ENCODE results near the gene RGS12. TPM values are rescaled to one million over a fixed set of nuclear protein-coding genes. Genes with fewer than 3 reads are reported as not detected.

The RGS12 gene
- total RNA-seq, 1 experiment from 2014 or later = 16.9 TPM

GRCh38 chr4:3339577-3339976, 46.8 kb downstream of the RGS12 start:
- Histone ChIP-seq H2BK20ac (ENCODE audit: low read depth, low read length, poor library complexity, severe bottlenecking) (no peak overlapping the region), H3K14ac (ENCODE audit: insufficient read depth, low read length) (no peak overlapping the region), H4K20me1 (ENCODE audit: control insufficient read depth, insufficient read depth, insufficient read length) (no peaks in the 10 kb centered on the region), H2AK5ac (ENCODE audit: insufficient read length, low read length) (no peak overlapping the region), H3K18ac (ENCODE audit: insufficient read length, low read depth, low read length) (no peak overlapping the region), H2BK120ac (ENCODE audit: low read depth, low read length, poor library complexity, severe bottlenecking) (no peak overlapping the region), H4K91ac (ENCODE audit: insufficient read length, low read depth, low read length) (peak overlapping the region; percentile 39), H4K8ac (replicated peaks; ENCODE audit: insufficient read length, low read depth, low read length) (no peak overlapping the region), H3K56ac (ENCODE audit: insufficient read length, low read depth, low read length) (no peak overlapping the region), H3K23me2 (ENCODE audit: insufficient read length, low read depth, low read length, poor library complexity, severe bottlenecking) (no peaks in the 10 kb centered on the region), H3K23ac (ENCODE audit: insufficient read length, low read depth, low read length) (no peak overlapping the region), H3T11ph (ENCODE audit: low read length) (no peak overlapping the region), H2BK15ac (ENCODE audit: low read depth, low read length) (no peak overlapping the region), H3K9ac (ENCODE audit: extremely low read depth, insufficient read length, low read length) (no peak overlapping the region), H3K27me3 (ENCODE audit: insufficient read depth, low read length) (no peaks in the 10 kb centered on the region), H3K27ac (ENCODE audit: insufficient read length, low read depth, low read length) (no peak overlapping the region), H3K4ac (ENCODE audit: low read depth, low read length) (no peak overlapping the region), H2BK5ac (ENCODE audit: insufficient read length, low read length) (no peak overlapping the region), H2BK12ac (ENCODE audit: insufficient read length, low read depth, low read length) (no peak overlapping the region), H4K5ac (ENCODE audit: insufficient read length, low read depth, low read length) (no peak overlapping the region), H3K4me2 (ENCODE audit: insufficient read depth, insufficient read length, low read length) (no peak overlapping the region), H3K9me3 (ENCODE audit: control insufficient read depth, low read depth, low read length) (no peaks in the 10 kb centered on the region), H3K4me1 (ENCODE audit: insufficient read depth, low read length) (0 out of 2 replicates have a peak, but pooled peaks cover 2% of the 10 kb centered on the region), H3K79me2 (ENCODE audit: insufficient read depth, low read length) (no peaks in the 10 kb centered on the region), H3K79me1 (ENCODE audit: insufficient read depth, low read depth, low read length, poor library complexity, severe bottlenecking) (no peaks in the 10 kb centered on the region), H2AFZ (ENCODE audit: low read length) (no peak overlapping the region)
- Mint-ChIP-seq H3K9me3 (no peaks in the 10 kb centered on the region; a peak in 1 of 5 replicates), H3K36me3 (ENCODE audit: insufficient read depth in 1 of 3, low read depth in 3 of 3) (peaks cover 0 to 4% (median 2%) of the 10 kb centered on the region in 3 experiments; a peak in 2 of 7 replicates), H3K27me3 (ENCODE audit: low read depth) (no peaks in the 10 kb centered on the region; the same call in 1 of the 2 replicates), H3K4me1 (peaks cover 8 to 17% of the 10 kb centered on the region in 2 experiments), H3K27ac (peak overlapping the region in 1 of 3 experiments; percentile 32; a peak in 1 of 7 replicates), H3K4me3 (no peak overlapping the region)
- no peak for DNase-seq
- WGBS (ENCODE audit: extremely low coverage, insufficient read length, low lambda C conversion rate) = no CpG with 5 or more reads among the region's 3 CpGs
- TF ChIP-seq CTCF (conservative IDR thresholded peaks at IDR 0.05) = no peak

Measured in H9 (cell line).